Measurements from ENCODE around the gene TBC1D20. TPM values are rescaled to one million over a fixed set of nuclear protein-coding genes. Genes with fewer than 3 reads are reported as not detected.

The TBC1D20 gene
- total RNA-seq, 4 donors from 2014 or later: 11.0 to 44.0 (median 35.8) TPM

DNA sequence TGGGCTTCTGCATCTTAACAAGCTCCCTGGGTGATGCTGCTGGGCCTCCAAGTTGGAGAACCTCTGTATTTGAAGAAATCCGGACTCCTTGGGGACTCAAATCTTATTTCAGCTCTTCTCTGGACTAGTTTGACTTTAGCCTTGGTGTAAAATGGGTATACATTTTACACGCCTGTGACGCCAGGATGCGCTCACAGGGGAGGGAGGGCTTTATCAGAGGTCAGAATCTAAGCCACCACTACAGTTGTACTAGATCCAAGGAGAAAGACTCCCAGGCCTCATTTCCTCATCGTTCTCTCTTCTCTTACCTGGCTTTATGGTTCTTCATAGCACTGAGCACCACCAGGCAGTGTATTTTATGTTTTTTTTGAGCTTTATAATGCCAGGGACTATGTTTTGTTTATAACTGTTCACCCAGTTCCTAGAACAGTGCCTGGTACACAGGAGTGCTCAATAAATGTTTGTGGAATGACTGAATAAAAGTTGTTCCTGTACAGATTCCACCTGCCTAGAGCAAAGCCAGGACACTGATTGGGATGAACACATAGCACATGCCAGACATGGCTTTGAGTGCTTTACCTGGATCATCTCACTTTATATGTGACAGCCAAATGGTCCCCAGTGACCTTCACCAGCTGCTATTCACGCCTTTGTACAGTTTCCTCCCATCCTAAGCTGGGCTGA is 59.3 kb downstream of the TBC1D20 start:
- DNase-seq: no peak
- Histone ChIP-seq H3K27me3 (no peaks in the 10 kb centered on the region), H3K9me3 (no peaks in the 10 kb centered on the region), H3K4me1 (no peaks in the 10 kb centered on the region), H3K4me3 (no peak overlapping the region), H3K36me3 (no peaks in the 10 kb centered on the region), H3K27ac (no peak overlapping the region)
- intact Hi-C loops (cut with DNase I; ENCODE audit: low total_unique reads): no loop called here
- TF ChIP-seq, protein P1, sequence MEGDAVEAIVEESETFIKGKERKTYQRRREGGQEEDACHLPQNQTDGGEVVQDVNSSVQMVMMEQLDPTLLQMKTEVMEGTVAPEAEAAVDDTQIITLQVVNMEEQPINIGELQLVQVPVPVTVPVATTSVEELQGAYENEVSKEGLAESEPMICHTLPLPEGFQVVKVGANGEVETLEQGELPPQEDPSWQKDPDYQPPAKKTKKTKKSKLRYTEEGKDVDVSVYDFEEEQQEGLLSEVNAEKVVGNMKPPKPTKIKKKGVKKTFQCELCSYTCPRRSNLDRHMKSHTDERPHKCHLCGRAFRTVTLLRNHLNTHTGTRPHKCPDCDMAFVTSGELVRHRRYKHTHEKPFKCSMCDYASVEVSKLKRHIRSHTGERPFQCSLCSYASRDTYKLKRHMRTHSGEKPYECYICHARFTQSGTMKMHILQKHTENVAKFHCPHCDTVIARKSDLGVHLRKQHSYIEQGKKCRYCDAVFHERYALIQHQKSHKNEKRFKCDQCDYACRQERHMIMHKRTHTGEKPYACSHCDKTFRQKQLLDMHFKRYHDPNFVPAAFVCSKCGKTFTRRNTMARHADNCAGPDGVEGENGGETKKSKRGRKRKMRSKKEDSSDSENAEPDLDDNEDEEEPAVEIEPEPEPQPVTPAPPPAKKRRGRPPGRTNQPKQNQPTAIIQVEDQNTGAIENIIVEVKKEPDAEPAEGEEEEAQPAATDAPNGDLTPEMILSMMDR (IDR thresholded peaks at IDR 0.05): no peak
- no peak for TF ChIP-seq POLR2A (IDR thresholded peaks at IDR 0.05)

DNA sequence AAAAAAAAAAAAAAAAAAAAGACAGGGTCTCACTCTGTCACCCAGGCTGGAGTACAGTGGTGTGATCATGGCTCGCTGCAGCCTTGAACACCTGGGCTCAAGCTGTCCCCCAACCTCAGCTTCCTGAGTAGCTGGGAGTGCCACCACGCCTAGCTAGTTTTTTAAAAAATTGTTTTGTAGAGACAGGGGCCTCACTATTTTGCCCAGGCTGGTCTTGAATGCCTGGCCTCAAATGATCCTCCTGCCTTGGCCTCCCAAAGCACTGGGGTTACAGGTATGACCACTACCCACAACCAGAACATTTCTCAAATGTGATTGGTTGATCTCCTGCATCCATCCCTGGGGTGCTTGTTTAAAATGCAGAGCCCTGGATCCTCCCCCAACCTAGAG is 59.8 kb downstream of the TBC1D20 start:
- no peak for DNase-seq
- H3K27ac ChIP-seq: no peak overlapping the region
- H3K9me3 ChIP-seq: no peaks in the 10 kb centered on the region
- H3K4me1 ChIP-seq: no peaks in the 10 kb centered on the region
- H3K4me3 ChIP-seq: no peak overlapping the region
- intact Hi-C loops (cut with DNase I; ENCODE audit: low total_unique reads): no loop called here
- H3K27me3 ChIP-seq: no peaks in the 10 kb centered on the region
- TF ChIP-seq, protein P1 (IDR thresholded peaks at IDR 0.05): no peak
- TF ChIP-seq POLR2A (IDR thresholded peaks at IDR 0.05): no peak
- no peaks in the 10 kb centered on the region for H3K36me3 ChIP-seq

DNA sequence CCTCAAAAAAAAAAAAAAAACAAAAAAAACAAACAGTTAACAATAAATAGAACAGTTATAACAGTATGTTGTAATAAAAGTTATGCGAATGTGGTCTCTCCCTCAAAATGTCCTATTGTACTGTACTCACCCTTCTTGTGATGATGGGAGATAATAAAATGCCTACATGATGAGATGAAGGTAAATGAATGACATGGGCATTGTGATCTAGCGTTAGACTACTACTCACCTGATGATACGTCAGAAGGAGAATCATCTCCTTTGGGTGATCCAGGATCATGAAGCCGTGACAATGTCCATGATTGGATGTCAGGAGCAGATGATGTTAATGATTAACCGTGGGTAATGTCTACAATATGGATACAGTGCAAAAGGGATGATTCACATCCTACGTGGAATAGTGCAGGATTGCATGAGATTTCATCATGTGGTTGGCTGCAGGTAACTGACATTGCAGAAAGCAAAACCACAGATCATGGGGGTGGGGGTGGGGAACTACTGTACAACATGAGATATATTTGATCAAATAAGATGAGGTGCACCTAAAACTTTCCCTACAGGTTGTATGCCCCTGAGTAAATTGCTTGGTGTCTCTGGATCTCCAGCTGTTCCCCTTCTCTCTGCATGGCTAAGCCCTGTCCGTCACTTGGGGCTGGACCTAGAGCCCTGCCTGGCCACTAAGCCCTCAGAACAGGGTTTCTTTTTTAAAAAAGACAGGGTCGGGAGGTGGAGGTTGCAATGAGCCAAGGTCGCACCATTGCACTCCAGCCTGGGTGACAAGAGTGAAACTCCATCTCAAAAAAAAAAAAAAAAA is 60.4 kb downstream of the TBC1D20 start:
- H3K27ac ChIP-seq: no peak overlapping the region
- H3K36me3 ChIP-seq: no peaks in the 10 kb centered on the region
- no peaks in the 10 kb centered on the region for H3K4me1 ChIP-seq
- H3K27me3 ChIP-seq: no peaks in the 10 kb centered on the region
- DNase-seq: no peak
- no peak for TF ChIP-seq POLR2A (IDR thresholded peaks at IDR 0.05)
- TF ChIP-seq, protein P1 (IDR thresholded peaks at IDR 0.05): no peak
- intact Hi-C loops (cut with DNase I; ENCODE audit: low total_unique reads): no loop called here
- no peaks in the 10 kb centered on the region for H3K9me3 ChIP-seq
- H3K4me3 ChIP-seq: no peak overlapping the region

DNA sequence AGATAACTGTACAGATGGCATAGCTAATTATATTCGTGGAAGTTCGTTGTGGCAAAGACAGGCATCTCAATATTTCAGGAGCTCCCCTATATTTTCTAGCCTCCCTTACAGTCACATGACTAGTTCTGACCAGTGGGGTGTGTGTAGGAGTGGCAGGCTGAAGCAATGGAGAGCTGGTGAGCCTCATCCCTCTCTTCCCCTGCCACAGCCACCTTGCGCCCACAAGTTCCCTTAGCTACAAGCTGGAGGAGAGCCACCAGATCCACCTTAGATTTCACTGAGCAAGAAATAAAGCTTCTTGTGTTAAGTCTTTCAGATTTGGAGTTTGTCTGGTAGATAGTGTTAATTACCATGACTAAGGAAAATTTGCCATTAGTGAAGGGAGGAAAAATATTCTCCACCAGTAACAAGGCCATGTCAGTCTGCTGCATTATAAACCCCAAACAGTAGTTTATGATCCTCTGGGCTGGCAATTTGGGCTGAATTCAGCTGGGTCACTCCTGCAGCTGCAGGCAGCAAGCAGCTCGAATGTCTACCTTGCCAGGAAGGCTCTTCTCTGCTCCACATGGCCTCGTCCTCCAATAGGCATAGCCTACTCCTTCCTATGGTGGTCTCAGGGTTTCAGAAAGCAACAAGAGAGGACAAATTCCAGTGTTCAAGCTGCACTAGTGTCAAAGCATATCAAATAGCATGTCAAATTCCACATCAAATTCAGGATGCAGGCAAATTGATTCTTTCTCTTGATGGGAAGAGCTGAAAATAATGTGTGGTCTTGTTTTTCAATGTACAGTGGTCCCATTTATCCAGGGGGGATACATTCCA is 61.7 kb downstream of the TBC1D20 start:
- no peaks in the 10 kb centered on the region for H3K4me1 ChIP-seq
- intact Hi-C loops (cut with DNase I; ENCODE audit: low total_unique reads): no loop called here
- TF ChIP-seq, protein P1 (IDR thresholded peaks at IDR 0.05): no peak
- TF ChIP-seq POLR2A (IDR thresholded peaks at IDR 0.05): no peak
- H3K36me3 ChIP-seq: no peaks in the 10 kb centered on the region
- no peak for DNase-seq
- H3K27me3 ChIP-seq: no peaks in the 10 kb centered on the region
- H3K9me3 ChIP-seq: no peaks in the 10 kb centered on the region
- H3K27ac ChIP-seq: no peak overlapping the region
- H3K4me3 ChIP-seq: no peak overlapping the region
